CD14-positive monocyte (primary cell): ENCODE results near the gene LYRM1. TPM values are rescaled to one million over a fixed set of nuclear protein-coding genes. Genes with fewer than 3 reads are reported as not detected.

Experiments
- DNase-seq, 3 donors: peaks; one replicate each; pipeline ENCODE4 v3.0.0-alpha.2; 2011 to 2022
- H2AFZ ChIP-seq: 2 replicates; pipeline ENCODE4 v1.6.0; 2012; ENCODE audit warnings: mild to moderate bottlenecking, low read depth, low read length, inconsistent platforms; ENCODE audit not compliant: insufficient read depth, poor library complexity, severe bottlenecking
- H3K27ac ChIP-seq, 2 donors: 1 replicate in 1 of 2; 2 replicates in 1 of 2; pipeline ENCODE4 v1.5.1; 2012 to 2013; ENCODE audit warnings: low read length in 2 of 2, control low read depth in 1 of 2, inconsistent platforms in 1 of 2, low read depth in 1 of 2, mild to moderate bottlenecking in 1 of 2
- H3K27me3 ChIP-seq, 2 donors: one replicate each; pipeline versions ENCODE4 v1.6.0 to v1.6.1; 2011 to 2013; ENCODE audit warnings: low read length in 2 of 2; ENCODE audit not compliant: control insufficient read depth in 2 of 2, insufficient read depth in 2 of 2
- H3K36me3 ChIP-seq, 2 donors: replicated peaks in 1 of 2; 1 replicate in 1 of 2; 2 replicates in 1 of 2; pipeline versions ENCODE4 v1.5.1 to v1.6.1; 2012 to 2013; ENCODE audit warnings: low read length in 2 of 2, control low read depth in 1 of 2, inconsistent platforms in 1 of 2, mild to moderate bottlenecking in 1 of 2; ENCODE audit not compliant: insufficient read depth in 2 of 2, control insufficient read depth in 1 of 2
- H3K4me1 ChIP-seq, 2 donors: 1 replicate in 1 of 2; 2 replicates in 1 of 2; pipeline versions ENCODE4 v1.5.1 to v1.6.1; 2012 to 2013; ENCODE audit warnings: low read length in 2 of 2, control low read depth in 1 of 2, inconsistent platforms in 1 of 2, mild to moderate bottlenecking in 1 of 2, moderate library complexity in 1 of 2; ENCODE audit not compliant: insufficient read depth in 2 of 2, control insufficient read depth in 1 of 2
- H3K4me2 ChIP-seq: replicated peaks from 2 replicates; pipeline ENCODE3; 2012; ENCODE audit warnings: low read length, moderate library complexity, mild to moderate bottlenecking; ENCODE audit not compliant: poor library complexity, severe bottlenecking; ENCODE audit errors: extremely low read depth
- H3K4me3 ChIP-seq, 3 experiments: fragments of 200-600 bp in 1 of 3; sonication (generic) in 1 of 3; replicated peaks in 1 of 3; 1 replicate in 2 of 3; 2 replicates in 1 of 3; pipeline ENCODE4 v1.5.1; 2011 to 2013; ENCODE audit warnings: low read length in 3 of 3, mild to moderate bottlenecking in 3 of 3, control low read depth in 2 of 3, low read depth in 2 of 3, inconsistent platforms in 1 of 3, moderate library complexity in 1 of 3
- H3K79me2 ChIP-seq: 2 replicates; pipeline ENCODE4 v1.6.0; 2012; ENCODE audit warnings: mild to moderate bottlenecking, control low read depth, inconsistent platforms, low read length, moderate library complexity; ENCODE audit not compliant: insufficient read depth
- H3K9ac ChIP-seq: 2 replicates; pipeline ENCODE4 v1.6.0; 2017; ENCODE audit warnings: low read length, mild to moderate bottlenecking; ENCODE audit not compliant: insufficient read depth, poor library complexity, severe bottlenecking
- H3K9me3 ChIP-seq, 2 donors: replicated peaks in 1 of 2; 1 replicate in 1 of 2; 2 replicates in 1 of 2; pipeline versions ENCODE4 v1.5.1 to v1.6.1; 2012 to 2013; ENCODE audit warnings: low read length in 2 of 2, control low read depth in 1 of 2; ENCODE audit not compliant: control insufficient read depth in 1 of 2, insufficient read depth in 1 of 2
- H4K20me1 ChIP-seq: 2 replicates; pipeline ENCODE4 v1.6.0; 2012; ENCODE audit warnings: mild to moderate bottlenecking, low read length, control low read depth, moderate library complexity; ENCODE audit not compliant: insufficient read depth
- H3K27ac Mint-ChIP-seq, 7 donors: one replicate each; pipeline ENCODE4 v1.8.0; 2020; ENCODE audit warnings: mild to moderate bottlenecking in 7 of 7, mixed read lengths in 7 of 7, moderate library complexity in 6 of 7, inconsistent platforms in 2 of 7
- H3K27me3 Mint-ChIP-seq, 3 donors: one replicate each; pipeline ENCODE4 v1.8.0; 2021 to 2022; ENCODE audit warnings: low read depth in 3 of 3, mild to moderate bottlenecking in 3 of 3, mixed read lengths in 3 of 3, moderate library complexity in 3 of 3, inconsistent platforms in 1 of 3
- H3K36me3 Mint-ChIP-seq, 2 donors: one replicate each; pipeline ENCODE4 v1.8.0; 2020; ENCODE audit warnings: mixed read lengths in 2 of 2, inconsistent platforms in 1 of 2, mild to moderate bottlenecking in 1 of 2
- H3K4me1 Mint-ChIP-seq: one replicate; pipeline ENCODE4 v1.8.0; 2020; ENCODE audit warnings: mild to moderate bottlenecking, mixed read lengths
- H3K4me3 Mint-ChIP-seq, 2 donors: one replicate each; pipeline ENCODE4 v1.8.0; 2020; ENCODE audit warnings: mild to moderate bottlenecking in 2 of 2, mixed read lengths in 2 of 2, moderate library complexity in 1 of 2
- H3K9me3 Mint-ChIP-seq, 7 donors: one replicate each; pipeline ENCODE4 v1.8.0; 2020 to 2022; ENCODE audit warnings: mixed read lengths in 7 of 7, mild to moderate bottlenecking in 6 of 7, moderate library complexity in 6 of 7, inconsistent platforms in 2 of 7
- WGBS: methylation state at CpG from one replicate; pipeline ENCODE4 v1.1.5; 2013; ENCODE audit warnings: missing lambda C conversion rate; ENCODE audit not compliant: insufficient coverage; 5-methylcytosine and 5-hydroxymethylcytosine counted together
- intact Hi-C, 2 donors: fragments of 100-400 bp; cut with micrococcal nuclease; formaldehyde crosslinking; loops; one replicate each; pipeline versions ENCODE4 v1.15.0 to v1.15.1; 2023
- polyA plus RNA-seq, 3 donors: library from polyadenylated mRNA; depleted of rRNA in 1 of 3; unstranded in 2 of 3; stranded (reverse) in 1 of 3; fragments of 300-500 nt in 2 of 3; fragments of >200 nt in 1 of 3; fragmentation: Illumina TruSeq in 2 of 3; gene quantifications; 1 replicate in 2 of 3; 2 replicates in 1 of 3; pipeline ENCODE4 v1.2.3, GENCODE V29; 2012 to 2021
- TF ChIP-seq, protein P1 (sequence below): fragments of 200-600 bp; IDR thresholded peaks from one replicate; pipeline ENCODE4 v1.8.0; 2022; ENCODE audit warnings: antibody characterized with exemption, mild to moderate bottlenecking

Gene LYRM1
- polyA plus RNA-seq, 3 donors: 14.8 to 29.5 (median 25.5) TPM

DNA sequence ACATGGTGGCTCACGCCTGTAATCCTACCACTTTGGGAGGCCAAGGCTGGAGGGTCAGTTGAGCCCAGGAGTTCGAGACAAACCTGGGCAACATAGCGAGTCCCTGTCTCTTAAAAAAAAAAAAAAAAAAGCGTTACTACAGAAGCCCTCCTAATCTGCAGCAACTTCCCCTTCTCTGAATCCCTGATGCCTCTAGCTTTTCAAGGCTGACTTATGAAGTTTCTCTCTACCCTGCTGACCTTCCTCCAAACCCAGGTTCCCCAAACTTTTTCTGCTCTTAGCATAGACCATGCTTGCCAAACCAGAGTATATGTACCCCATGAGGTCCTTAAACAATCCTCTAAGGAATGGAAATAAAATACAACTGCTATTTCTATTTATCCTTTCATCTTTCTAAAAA lies 16.4 kb downstream of the LYRM1 start:
- Mint-ChIP-seq H3K4me3 (no peak overlapping the region), H3K36me3 (peaks cover 10 to 11% of the 10 kb centered on the region in 2 donors), H3K27me3 (peaks cover 0 to 4% (median 2%) of the 10 kb centered on the region in 3 donors), H3K27ac (peak overlapping the region in 1 of 7 donors; percentile 62), H3K4me1 (peaks cover 28% of the 10 kb centered on the region), H3K9me3 (peaks cover 0 to 3% (median 0%) of the 10 kb centered on the region in 7 donors)
- Histone ChIP-seq H3K27ac (no peak overlapping the region), H4K20me1 (no peaks in the 10 kb centered on the region), H3K9me3 (no peaks in the 10 kb centered on the region), H3K79me2 (no peaks in the 10 kb centered on the region), H3K27me3 (no peaks in the 10 kb centered on the region), H2AFZ (no peak overlapping the region), H3K36me3 (no peaks in the 10 kb centered on the region), H3K4me1 (peaks cover 22 to 38% of the 10 kb centered on the region in 2 donors), H3K4me3 (no peak overlapping the region), H3K9ac (no peak overlapping the region), H3K4me2 (peak overlapping the region; percentile 28)
- peak in 2 of 3 donors; percentile 46 to 53 for DNase-seq
- intact Hi-C loops: no loop called here
- WGBS: 44% methylated on average over 2 of the region's 4 CpGs
- TF ChIP-seq, protein P1, sequence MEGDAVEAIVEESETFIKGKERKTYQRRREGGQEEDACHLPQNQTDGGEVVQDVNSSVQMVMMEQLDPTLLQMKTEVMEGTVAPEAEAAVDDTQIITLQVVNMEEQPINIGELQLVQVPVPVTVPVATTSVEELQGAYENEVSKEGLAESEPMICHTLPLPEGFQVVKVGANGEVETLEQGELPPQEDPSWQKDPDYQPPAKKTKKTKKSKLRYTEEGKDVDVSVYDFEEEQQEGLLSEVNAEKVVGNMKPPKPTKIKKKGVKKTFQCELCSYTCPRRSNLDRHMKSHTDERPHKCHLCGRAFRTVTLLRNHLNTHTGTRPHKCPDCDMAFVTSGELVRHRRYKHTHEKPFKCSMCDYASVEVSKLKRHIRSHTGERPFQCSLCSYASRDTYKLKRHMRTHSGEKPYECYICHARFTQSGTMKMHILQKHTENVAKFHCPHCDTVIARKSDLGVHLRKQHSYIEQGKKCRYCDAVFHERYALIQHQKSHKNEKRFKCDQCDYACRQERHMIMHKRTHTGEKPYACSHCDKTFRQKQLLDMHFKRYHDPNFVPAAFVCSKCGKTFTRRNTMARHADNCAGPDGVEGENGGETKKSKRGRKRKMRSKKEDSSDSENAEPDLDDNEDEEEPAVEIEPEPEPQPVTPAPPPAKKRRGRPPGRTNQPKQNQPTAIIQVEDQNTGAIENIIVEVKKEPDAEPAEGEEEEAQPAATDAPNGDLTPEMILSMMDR: no peak

DNA sequence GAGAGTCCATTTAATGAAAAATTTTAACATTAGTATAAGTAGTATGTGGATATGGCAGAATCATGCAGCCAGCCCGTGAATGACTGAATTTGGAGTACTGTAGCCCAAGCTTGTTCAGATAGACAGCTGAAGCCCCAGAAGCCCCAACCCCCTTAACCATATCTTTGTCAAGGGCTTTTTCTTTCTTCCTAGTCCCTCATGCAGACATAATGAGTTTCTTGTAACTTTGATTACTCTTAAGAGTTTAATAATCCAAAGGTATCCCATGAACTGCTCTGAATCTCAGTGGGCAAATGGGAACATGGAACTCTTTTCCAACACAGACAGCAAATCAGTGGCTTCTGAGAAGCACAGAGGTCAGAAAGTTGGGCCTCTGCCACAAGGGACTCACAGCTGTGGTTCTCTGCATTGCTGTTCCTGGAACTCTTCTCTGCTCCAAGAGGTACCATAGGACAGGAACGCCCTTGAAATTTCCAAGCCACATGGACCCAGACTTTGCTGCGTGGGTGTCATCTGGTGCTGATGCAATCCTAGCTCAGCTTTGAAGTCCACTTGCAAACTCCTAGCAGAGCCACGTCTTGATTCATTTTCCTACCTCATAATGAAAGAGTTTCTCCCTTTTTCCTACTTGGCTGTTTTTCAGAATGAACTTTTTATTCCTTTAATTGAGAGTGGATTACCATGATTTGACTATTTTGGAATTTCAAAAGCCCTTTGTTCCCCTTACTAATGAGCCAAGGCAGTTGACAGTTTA lies 18.1 kb downstream of the LYRM1 start:
- H3K27ac Mint-ChIP-seq: no peak overlapping the region
- H3K27ac ChIP-seq: no peak overlapping the region
- no peaks in the 10 kb centered on the region for H3K27me3 ChIP-seq
- intact Hi-C loops: no loop called here
- H3K9ac ChIP-seq: no peak overlapping the region
- no peak overlapping the region for H3K4me3 ChIP-seq
- H3K4me1 ChIP-seq: peaks cover 14 to 22% of the 10 kb centered on the region in 2 donors
- 100% methylated on average over 1 of the region's 4 CpGs for WGBS
- H3K4me1 Mint-ChIP-seq: peaks cover 21% of the 10 kb centered on the region
- no peak overlapping the region for H3K4me3 Mint-ChIP-seq
- H3K27me3 Mint-ChIP-seq: peaks cover 0 to 3% (median 2%) of the 10 kb centered on the region in 3 donors
- H3K36me3 ChIP-seq: peaks cover 0 to 1% of the 10 kb centered on the region in 2 donors
- H2AFZ ChIP-seq: no peak overlapping the region
- no peak for DNase-seq
- TF ChIP-seq, protein P1: no peak
- no peaks in the 10 kb centered on the region for H3K9me3 ChIP-seq
- no peak overlapping the region for H3K4me2 ChIP-seq
- no peaks in the 10 kb centered on the region for H4K20me1 ChIP-seq
- peaks cover 0 to 3% (median 0%) of the 10 kb centered on the region in 7 donors for H3K9me3 Mint-ChIP-seq
- peaks cover 10 to 11% of the 10 kb centered on the region in 2 donors for H3K36me3 Mint-ChIP-seq
- H3K79me2 ChIP-seq: no peaks in the 10 kb centered on the region
